ENCODE data around the gene ABLIM2.
"Not testable (repeated sequence)": the region's sequence is repeated elsewhere in the genome, so short reads cannot be mapped to it uniquely, and the experiment has no call there.

ABLIM2 gene

DNA sequence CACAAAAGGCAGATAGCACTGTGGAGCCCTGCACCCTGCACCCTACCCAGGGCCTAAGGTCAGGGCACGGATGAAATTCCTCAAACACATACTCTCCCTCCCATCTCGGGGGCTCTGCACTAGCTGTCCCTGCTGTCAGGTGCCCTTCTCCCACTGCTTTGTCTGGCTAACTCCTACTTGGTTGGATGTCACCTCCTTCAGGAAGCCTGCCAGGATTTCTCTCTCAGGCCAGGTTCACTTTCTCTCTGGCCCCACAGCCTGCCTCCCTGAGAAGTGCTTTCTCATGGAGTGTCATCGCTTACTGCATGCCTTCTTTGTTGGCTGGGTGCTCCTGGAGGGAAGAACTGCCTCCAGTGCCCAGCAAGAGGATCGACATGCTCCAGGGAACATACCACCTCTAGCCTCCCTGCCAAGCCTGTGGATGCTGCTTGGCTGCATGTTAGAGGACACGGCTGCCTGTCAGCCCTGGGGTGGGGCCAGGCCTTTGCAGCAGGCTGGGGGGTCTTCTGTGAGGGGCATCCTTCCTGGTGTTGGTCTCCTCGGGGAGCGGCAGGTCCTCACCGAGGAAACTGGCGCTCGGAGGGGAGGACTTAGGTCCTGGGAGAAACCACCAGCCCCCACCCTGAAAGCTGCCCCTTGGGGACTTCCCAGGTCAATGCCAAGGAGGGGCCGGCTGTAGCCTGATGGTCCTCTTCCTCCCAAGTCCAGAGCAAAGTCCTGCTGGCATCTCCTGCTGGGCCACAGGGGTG, 15.0 kb downstream of the ABLIM2 start:
- Histone ChIP-seq H3K4me1 (ENCODE audit: control insufficient read depth in 2 of 2, insufficient read depth in 2 of 2, low read length in 2 of 2) (no peaks in the 10 kb centered on the region), H3K27me3 (ENCODE audit: control insufficient read depth in 2 of 2, insufficient read depth in 2 of 2, low read length in 2 of 2) (no peaks in the 10 kb centered on the region), H3K4me3 (ENCODE audit: low read length in 2 of 2) (no peak overlapping the region), H3K36me3 (ENCODE audit: control insufficient read depth in 2 of 2, insufficient read depth in 2 of 2, low read length in 2 of 2) (no peaks in the 10 kb centered on the region), H3K9me3 (ENCODE audit: control insufficient read depth in 2 of 2, low read length in 2 of 2) (no peaks in the 10 kb centered on the region), H3K27ac (ENCODE audit: low read depth in 2 of 2, low read length in 2 of 2) (no peak overlapping the region), H3K9ac (ENCODE audit: low read depth in 1 of 2, low read length in 2 of 2) (no peak overlapping the region)

DNA sequence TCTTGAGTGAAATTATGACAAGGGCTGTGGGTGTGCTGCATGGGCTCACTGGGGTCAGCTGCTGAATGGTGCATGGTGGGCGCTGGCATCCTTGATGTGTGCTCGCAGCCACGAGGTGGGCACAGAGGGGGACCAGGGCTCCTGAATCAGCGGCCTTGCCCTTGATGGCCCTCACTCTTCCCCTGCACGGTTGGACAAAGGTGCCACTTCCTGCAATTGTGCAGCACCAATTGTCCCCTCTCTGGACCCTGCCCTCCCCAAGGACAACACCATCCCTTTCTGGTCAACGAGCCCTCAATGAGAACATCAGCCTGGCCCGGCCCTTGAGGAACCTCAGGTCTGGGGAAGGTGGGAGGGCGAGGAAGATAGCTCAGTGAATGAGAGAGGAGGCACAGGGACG, 16.1 kb downstream of the ABLIM2 start:
- no peaks in the 10 kb centered on the region for H3K4me1 ChIP-seq (ENCODE audit: control insufficient read depth in 2 of 2, insufficient read depth in 2 of 2, low read length in 2 of 2)

DNA sequence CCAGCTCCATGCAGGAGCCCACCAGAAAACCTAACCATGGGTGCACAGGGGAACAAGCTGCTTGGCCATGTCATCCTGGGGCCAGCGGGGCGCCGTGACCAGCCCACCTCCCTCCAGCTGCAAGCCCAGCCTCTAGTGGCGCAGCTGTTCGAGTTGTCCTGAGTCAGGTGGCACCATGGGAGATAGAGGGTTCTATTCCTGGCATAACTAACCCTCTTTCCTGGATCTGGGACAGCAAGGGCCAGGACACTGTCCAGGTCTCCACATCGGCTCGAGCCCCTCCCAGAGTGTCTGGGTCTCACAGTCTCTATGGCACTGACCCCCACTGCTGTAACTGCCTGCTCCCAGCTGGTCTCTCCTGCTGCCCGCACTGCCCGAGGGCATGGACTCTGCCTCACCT, 16.7 kb downstream of the ABLIM2 start:
- H3K9me3 ChIP-seq (ENCODE audit: control insufficient read depth in 2 of 2, low read length in 2 of 2), result no peaks in the 10 kb centered on the region
- H3K27ac ChIP-seq (ENCODE audit: low read depth in 2 of 2, low read length in 2 of 2), result no peak overlapping the region
- no peak overlapping the region for H3K9ac ChIP-seq (ENCODE audit: low read depth in 1 of 2, low read length in 2 of 2)
- no peaks in the 10 kb centered on the region for H3K27me3 ChIP-seq (ENCODE audit: control insufficient read depth in 2 of 2, insufficient read depth in 2 of 2, low read length in 2 of 2)
- no peaks in the 10 kb centered on the region for H3K4me1 ChIP-seq (ENCODE audit: control insufficient read depth in 2 of 2, insufficient read depth in 2 of 2, low read length in 2 of 2)
- H3K4me3 ChIP-seq (ENCODE audit: low read length in 2 of 2), result no peak overlapping the region
- no peaks in the 10 kb centered on the region for H3K36me3 ChIP-seq (ENCODE audit: control insufficient read depth in 2 of 2, insufficient read depth in 2 of 2, low read length in 2 of 2)

More for the DNA sequence above, 16.1 kb downstream of the ABLIM2 start:
- no peaks in the 10 kb centered on the region for H3K36me3 ChIP-seq (ENCODE audit: control insufficient read depth in 2 of 2, insufficient read depth in 2 of 2, low read length in 2 of 2)
- no peak overlapping the region for H3K27ac ChIP-seq (ENCODE audit: low read depth in 2 of 2, low read length in 2 of 2)
- H3K9me3 ChIP-seq (ENCODE audit: control insufficient read depth in 2 of 2, low read length in 2 of 2), result no peaks in the 10 kb centered on the region
- no peak overlapping the region for H3K4me3 ChIP-seq (ENCODE audit: low read length in 2 of 2)
- no peak overlapping the region for H3K9ac ChIP-seq (ENCODE audit: low read depth in 1 of 2, low read length in 2 of 2)
- no peaks in the 10 kb centered on the region for H3K27me3 ChIP-seq (ENCODE audit: control insufficient read depth in 2 of 2, insufficient read depth in 2 of 2, low read length in 2 of 2)

DNA sequence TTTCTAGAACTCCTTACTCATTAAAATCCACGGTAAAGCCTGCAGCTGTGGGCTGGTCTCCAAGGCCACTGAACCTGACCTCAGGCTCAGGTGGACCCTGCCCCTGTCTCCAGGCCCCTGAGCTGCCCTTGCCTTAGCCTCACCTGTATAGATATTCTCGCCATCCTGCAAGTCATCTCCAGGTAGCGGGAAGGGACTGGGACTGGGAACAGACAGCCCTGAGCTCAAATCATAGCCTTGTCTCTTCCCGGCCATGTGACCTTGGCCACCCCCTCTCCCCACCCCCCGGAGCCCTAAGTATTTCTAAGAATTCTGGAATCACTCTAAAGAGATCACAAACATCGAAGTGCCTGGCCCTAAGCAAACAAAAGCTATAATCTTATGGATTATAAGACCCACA, 17.7 kb downstream of the ABLIM2 start:
- no peak overlapping the region for H3K27ac ChIP-seq (ENCODE audit: low read depth in 2 of 2, low read length in 2 of 2)
- H3K4me1 ChIP-seq (ENCODE audit: control insufficient read depth in 2 of 2, insufficient read depth in 2 of 2, low read length in 2 of 2), result no peaks in the 10 kb centered on the region
- H3K9ac ChIP-seq (ENCODE audit: low read depth in 1 of 2, low read length in 2 of 2), result no peak overlapping the region

DNA sequence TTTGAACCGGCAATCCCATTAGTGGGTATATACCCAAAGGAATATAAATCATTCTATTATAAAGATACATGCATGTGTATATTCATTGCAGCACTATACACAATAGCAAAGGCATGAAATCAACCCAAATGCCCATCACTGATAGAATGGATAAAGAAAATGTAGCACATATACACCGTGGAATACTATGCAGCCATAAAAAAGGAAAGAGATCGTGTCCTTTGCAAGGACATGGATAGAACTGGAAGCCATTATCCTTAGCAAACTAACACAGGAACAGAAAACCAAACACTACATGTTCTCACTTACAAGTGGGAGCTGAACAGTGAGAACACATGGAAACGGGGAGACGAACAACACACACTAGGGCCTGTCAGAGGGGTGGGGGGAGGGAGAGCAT, 18.9 kb downstream of the ABLIM2 start:
- not testable (repeated sequence) for H3K9me3 ChIP-seq (ENCODE audit: control insufficient read depth in 2 of 2, low read length in 2 of 2); H3K9ac ChIP-seq (ENCODE audit: low read depth in 1 of 2, low read length in 2 of 2); H3K27me3 ChIP-seq (ENCODE audit: control insufficient read depth in 2 of 2, insufficient read depth in 2 of 2, low read length in 2 of 2); H3K4me3 ChIP-seq (ENCODE audit: low read length in 2 of 2); H3K27ac ChIP-seq (ENCODE audit: low read depth in 2 of 2, low read length in 2 of 2); H3K4me1 ChIP-seq (ENCODE audit: control insufficient read depth in 2 of 2, insufficient read depth in 2 of 2, low read length in 2 of 2); H3K36me3 ChIP-seq (ENCODE audit: control insufficient read depth in 2 of 2, insufficient read depth in 2 of 2, low read length in 2 of 2)

More for the DNA sequence above, 17.7 kb downstream of the ABLIM2 start:
- Histone ChIP-seq H3K27me3 (ENCODE audit: control insufficient read depth in 2 of 2, insufficient read depth in 2 of 2, low read length in 2 of 2) (no peaks in the 10 kb centered on the region), H3K36me3 (ENCODE audit: control insufficient read depth in 2 of 2, insufficient read depth in 2 of 2, low read length in 2 of 2) (no peaks in the 10 kb centered on the region), H3K9me3 (ENCODE audit: control insufficient read depth in 2 of 2, low read length in 2 of 2) (no peaks in the 10 kb centered on the region), H3K4me3 (ENCODE audit: low read length in 2 of 2) (no peak overlapping the region)

DNA sequence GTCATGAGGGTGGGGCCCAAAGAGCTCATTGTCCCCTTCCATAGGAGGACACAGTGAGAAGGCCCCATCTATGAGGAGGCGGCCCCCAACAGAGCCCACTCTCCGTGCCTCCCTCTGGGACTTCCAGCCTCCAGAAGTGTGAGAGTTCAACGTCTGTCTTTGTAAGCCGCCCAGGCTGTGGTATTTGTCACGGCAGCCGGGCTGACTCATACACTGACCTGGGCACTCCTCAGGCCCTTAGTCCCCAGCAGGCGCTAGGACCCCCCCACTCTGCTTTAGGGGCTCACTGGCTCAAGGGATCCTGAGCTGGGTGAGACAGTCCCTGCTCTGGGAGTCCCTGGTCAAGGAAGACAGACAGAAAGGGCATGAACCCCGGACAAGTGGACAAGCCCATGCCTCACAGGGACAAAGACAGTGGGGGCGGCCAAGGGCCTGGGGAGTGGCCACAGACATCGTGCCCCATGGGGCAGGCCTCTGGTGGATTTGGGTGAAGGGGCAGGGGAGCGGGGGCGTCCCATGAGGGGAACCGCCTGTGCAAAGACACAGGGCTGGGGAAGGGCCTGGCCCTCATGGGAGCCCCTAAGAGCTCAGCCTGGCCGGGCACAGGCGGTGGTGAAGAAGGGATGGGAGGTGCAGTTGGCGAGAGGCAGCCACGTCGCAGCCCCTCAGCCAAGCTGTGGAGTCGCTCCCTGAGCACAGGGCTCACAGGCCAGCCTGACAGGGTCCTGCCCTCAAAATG, 21.5 kb downstream of the ABLIM2 start:
- H3K9me3 ChIP-seq (ENCODE audit: control insufficient read depth in 2 of 2, low read length in 2 of 2), result no peaks in the 10 kb centered on the region
- no peaks in the 10 kb centered on the region for H3K27me3 ChIP-seq (ENCODE audit: control insufficient read depth in 2 of 2, insufficient read depth in 2 of 2, low read length in 2 of 2)
- H3K4me3 ChIP-seq (ENCODE audit: low read length in 2 of 2), result no peak overlapping the region
- H3K27ac ChIP-seq (ENCODE audit: low read depth in 2 of 2, low read length in 2 of 2), result no peak overlapping the region
- H3K4me1 ChIP-seq (ENCODE audit: control insufficient read depth in 2 of 2, insufficient read depth in 2 of 2, low read length in 2 of 2), result no peaks in the 10 kb centered on the region
- no peak overlapping the region for H3K9ac ChIP-seq (ENCODE audit: low read depth in 1 of 2, low read length in 2 of 2)
- no peaks in the 10 kb centered on the region for H3K36me3 ChIP-seq (ENCODE audit: control insufficient read depth in 2 of 2, insufficient read depth in 2 of 2, low read length in 2 of 2)

DNA sequence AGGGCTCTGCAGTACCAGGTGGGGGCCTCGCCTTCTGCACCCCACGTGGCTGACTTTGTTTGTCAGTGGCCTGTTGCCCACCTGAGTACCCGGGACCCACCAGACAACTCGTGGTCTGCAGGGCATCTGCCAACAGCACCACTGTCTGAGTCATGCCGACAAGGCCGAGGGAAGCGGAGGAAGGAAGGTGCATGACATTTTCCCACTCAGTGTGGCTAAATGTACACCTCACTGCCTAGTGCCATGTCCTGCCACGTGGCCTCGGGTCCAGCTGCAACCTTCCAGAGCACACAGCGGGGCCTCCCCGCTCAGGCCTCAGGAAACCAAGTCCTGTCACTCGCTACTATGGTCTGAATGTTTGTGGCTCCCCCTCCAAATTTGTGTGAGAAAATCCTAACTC, 22.1 kb downstream of the ABLIM2 start:
- Histone ChIP-seq H3K9ac (ENCODE audit: low read depth in 1 of 2, low read length in 2 of 2) (no peak overlapping the region), H3K36me3 (ENCODE audit: control insufficient read depth in 2 of 2, insufficient read depth in 2 of 2, low read length in 2 of 2) (no peaks in the 10 kb centered on the region), H3K4me1 (ENCODE audit: control insufficient read depth in 2 of 2, insufficient read depth in 2 of 2, low read length in 2 of 2) (no peaks in the 10 kb centered on the region), H3K4me3 (ENCODE audit: low read length in 2 of 2) (no peak overlapping the region), H3K27me3 (ENCODE audit: control insufficient read depth in 2 of 2, insufficient read depth in 2 of 2, low read length in 2 of 2) (no peaks in the 10 kb centered on the region), H3K27ac (ENCODE audit: low read depth in 2 of 2, low read length in 2 of 2) (no peak overlapping the region), H3K9me3 (ENCODE audit: control insufficient read depth in 2 of 2, low read length in 2 of 2) (no peaks in the 10 kb centered on the region)

DNA sequence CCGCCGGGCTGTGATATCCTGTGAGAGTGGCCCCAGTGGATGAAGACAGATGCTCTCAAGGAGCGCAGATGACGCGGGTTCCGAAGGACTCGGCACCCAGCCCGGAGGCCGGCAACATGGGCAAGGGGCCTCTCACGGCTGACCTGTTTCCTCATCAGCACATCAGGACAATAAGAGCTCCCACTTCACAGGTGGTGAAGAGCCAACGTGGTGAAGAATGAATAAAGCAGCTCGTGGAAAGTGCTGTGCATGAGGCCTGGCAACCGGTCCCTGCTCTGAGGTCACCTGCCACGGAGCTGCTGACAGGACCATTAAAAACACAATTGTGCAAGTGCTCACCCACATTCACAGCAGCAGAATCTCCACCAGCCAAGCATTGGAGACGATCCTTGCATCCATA, 22.9 kb downstream of the ABLIM2 start:
- no peak overlapping the region for H3K27ac ChIP-seq (ENCODE audit: low read depth in 2 of 2, low read length in 2 of 2)

DNA sequence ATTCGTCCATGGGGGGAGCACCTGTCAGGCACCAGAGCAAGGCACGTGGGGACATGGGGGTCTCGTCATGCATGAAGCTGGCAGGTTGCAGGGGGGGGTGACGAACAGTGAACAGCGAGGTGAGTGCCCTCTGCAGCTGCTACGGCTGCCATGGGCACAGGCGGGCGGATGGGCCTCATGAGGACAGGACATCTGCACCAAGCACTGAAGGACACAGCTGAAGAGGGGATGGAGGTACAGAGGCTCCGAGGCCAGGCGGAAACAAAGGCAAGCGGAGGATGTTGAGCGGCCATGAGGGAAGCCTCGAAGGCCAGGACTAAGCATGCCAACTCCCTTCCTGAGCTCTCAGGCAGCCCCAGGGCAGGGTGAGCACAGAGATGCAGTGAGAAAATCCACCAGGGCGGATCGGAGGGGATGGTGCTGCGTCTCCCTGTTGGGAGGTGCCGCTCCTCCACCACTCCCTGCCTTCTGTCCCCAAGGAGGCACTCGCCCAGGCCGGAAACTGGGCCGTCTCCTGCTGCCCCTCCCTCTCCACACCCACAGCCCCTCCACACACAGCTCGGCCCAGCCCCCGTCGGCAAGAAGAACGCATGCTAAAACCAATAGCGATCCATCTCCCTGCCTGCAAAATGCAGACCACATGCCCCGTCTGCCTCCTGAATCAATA, 24.6 kb downstream of the ABLIM2 start:
- Histone ChIP-seq H3K36me3 (ENCODE audit: control insufficient read depth in 2 of 2, insufficient read depth in 2 of 2, low read length in 2 of 2) (no peaks in the 10 kb centered on the region), H3K27me3 (ENCODE audit: control insufficient read depth in 2 of 2, insufficient read depth in 2 of 2, low read length in 2 of 2) (no peaks in the 10 kb centered on the region), H3K9me3 (ENCODE audit: control insufficient read depth in 2 of 2, low read length in 2 of 2) (no peaks in the 10 kb centered on the region), H3K27ac (ENCODE audit: low read depth in 2 of 2, low read length in 2 of 2) (no peak overlapping the region), H3K4me1 (ENCODE audit: control insufficient read depth in 2 of 2, insufficient read depth in 2 of 2, low read length in 2 of 2) (no peaks in the 10 kb centered on the region), H3K4me3 (ENCODE audit: low read length in 2 of 2) (no peak overlapping the region), H3K9ac (ENCODE audit: low read depth in 1 of 2, low read length in 2 of 2) (no peak overlapping the region)

More for the DNA sequence above, 22.9 kb downstream of the ABLIM2 start:
- H3K9me3 ChIP-seq (ENCODE audit: control insufficient read depth in 2 of 2, low read length in 2 of 2), result no peaks in the 10 kb centered on the region
- H3K36me3 ChIP-seq (ENCODE audit: control insufficient read depth in 2 of 2, insufficient read depth in 2 of 2, low read length in 2 of 2), result no peaks in the 10 kb centered on the region
- no peaks in the 10 kb centered on the region for H3K4me1 ChIP-seq (ENCODE audit: control insufficient read depth in 2 of 2, insufficient read depth in 2 of 2, low read length in 2 of 2)
- H3K9ac ChIP-seq (ENCODE audit: low read depth in 1 of 2, low read length in 2 of 2), result no peak overlapping the region
- no peaks in the 10 kb centered on the region for H3K27me3 ChIP-seq (ENCODE audit: control insufficient read depth in 2 of 2, insufficient read depth in 2 of 2, low read length in 2 of 2)
- no peak overlapping the region for H3K4me3 ChIP-seq (ENCODE audit: low read length in 2 of 2)

Data from mucosa of rectum (tissue), 2 donors.